Gastroesophageal sphincter (tissue), 3 donors: ENCODE results near the gene CFAP53.

Source experiments
- POLR2A ChIP-seq, 2 donors: fragments of 450-650 bp; IDR thresholded peaks; one replicate each; pipeline ENCODE4 v1.6.1; 2017; ENCODE audit warnings: antibody characterized with exemption in 2 of 2, mild to moderate bottlenecking in 2 of 2, moderate library complexity in 1 of 2
- POLR2AphosphoS5 ChIP-seq: sonication (generic); formaldehyde crosslinking; IDR thresholded peaks from one replicate; pipeline ENCODE4 v1.6.1; 2017; ENCODE audit warnings: antibody characterized with exemption
- TF ChIP-seq, protein P1 (sequence below), 4 experiments: fragments of 200-600 bp in 2 of 4; fragments of 450-650 bp in 2 of 4; sonication (generic) in 1 of 4; IDR thresholded peaks; one replicate each; pipeline ENCODE4 v1.5.1; 2017 to 2019; ENCODE audit warnings: antibody characterized with exemption in 4 of 4, mild to moderate bottlenecking in 2 of 4, moderate library complexity in 2 of 4

DNA sequence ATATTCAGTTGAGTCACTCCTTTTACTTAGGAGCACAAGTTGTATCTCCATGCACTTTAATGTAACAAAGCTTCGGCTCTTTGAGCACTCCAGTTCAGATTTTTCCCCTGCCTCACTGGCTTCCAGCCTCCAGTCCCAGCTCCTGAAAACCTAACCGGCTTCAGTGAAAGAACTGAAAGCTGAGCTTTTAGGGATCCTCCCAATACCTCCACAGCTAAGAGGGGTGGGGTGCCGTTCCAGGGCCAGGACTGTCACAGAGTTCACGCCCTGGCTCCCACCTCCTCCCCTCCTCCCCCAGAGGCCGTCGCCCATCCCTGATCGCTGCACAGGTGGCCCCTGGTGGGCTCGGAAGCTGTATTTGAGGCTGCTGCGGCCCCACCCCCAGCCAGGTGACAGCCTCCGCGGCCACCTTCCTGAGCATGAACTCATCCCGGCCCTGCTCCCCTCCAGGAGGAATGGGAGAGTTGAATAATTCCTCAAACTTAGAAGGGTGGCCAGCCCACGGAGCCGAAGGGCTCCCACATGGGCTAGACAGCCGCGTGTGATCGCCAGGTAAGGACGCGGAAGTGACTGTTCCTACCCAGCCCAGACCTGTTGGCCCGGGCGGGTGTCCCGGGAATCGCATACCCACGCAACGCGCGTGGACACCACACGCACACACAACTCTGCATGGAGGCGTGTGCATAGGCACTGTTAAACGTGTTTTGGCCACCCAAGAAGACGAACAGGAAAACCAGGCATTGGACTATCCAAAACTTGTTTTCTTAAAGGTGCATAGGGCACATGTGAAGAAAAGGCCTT lies 73.1 kb downstream of the CFAP53 start:
- TF ChIP-seq POLR2A (IDR thresholded peaks at IDR 0.05) (no peak), POLR2AphosphoS5 (no peak)
- TF ChIP-seq, protein P1, sequence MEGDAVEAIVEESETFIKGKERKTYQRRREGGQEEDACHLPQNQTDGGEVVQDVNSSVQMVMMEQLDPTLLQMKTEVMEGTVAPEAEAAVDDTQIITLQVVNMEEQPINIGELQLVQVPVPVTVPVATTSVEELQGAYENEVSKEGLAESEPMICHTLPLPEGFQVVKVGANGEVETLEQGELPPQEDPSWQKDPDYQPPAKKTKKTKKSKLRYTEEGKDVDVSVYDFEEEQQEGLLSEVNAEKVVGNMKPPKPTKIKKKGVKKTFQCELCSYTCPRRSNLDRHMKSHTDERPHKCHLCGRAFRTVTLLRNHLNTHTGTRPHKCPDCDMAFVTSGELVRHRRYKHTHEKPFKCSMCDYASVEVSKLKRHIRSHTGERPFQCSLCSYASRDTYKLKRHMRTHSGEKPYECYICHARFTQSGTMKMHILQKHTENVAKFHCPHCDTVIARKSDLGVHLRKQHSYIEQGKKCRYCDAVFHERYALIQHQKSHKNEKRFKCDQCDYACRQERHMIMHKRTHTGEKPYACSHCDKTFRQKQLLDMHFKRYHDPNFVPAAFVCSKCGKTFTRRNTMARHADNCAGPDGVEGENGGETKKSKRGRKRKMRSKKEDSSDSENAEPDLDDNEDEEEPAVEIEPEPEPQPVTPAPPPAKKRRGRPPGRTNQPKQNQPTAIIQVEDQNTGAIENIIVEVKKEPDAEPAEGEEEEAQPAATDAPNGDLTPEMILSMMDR (IDR thresholded peaks at IDR 0.05): no peak
